Stimulated activated memory B cell treated with anti-CD40 and anti-IgM and Interleukin-4, amounts not matched to agents 10 μg/mL and 1 μg/mL and 100 μg/mL, for 72 hours (primary cell): Measurements from ENCODE around the gene DPM3.
"Not testable (repeated sequence)": the region's sequence is repeated elsewhere in the genome, so short reads cannot be mapped to it uniquely, and the experiment has no call there.

Source experiments
- ATAC-seq: fragments of 150-1000 bp; cut with Tn5 transposase; 2 replicates; pipeline ENCODE4 v1.10.0; 2021
- H3K27ac Mint-ChIP-seq: one replicate; pipeline ENCODE4 v1.8.0; 2022; ENCODE audit warnings: mild to moderate bottlenecking, mixed read lengths
- H3K27me3 Mint-ChIP-seq: one replicate; pipeline ENCODE4 v1.8.0; 2022; ENCODE audit warnings: mixed read lengths
- H3K36me3 Mint-ChIP-seq: one replicate; pipeline ENCODE4 v1.8.0; 2022; ENCODE audit warnings: mixed read lengths
- H3K4me1 Mint-ChIP-seq: one replicate; pipeline ENCODE4 v1.8.0; 2022; ENCODE audit warnings: mixed read lengths
- H3K4me3 Mint-ChIP-seq: one replicate; pipeline ENCODE4 v1.8.0; 2022; ENCODE audit warnings: mild to moderate bottlenecking, moderate library complexity, mixed read lengths
- H3K9me3 Mint-ChIP-seq: one replicate; pipeline ENCODE4 v1.8.0; 2022; ENCODE audit warnings: mixed read lengths

DPM3 gene

GRCh38 chr1:155169541-155169940, 29.2 kb upstream of the DPM3 start:
- H3K27ac Mint-ChIP-seq, result peak overlapping the region; percentile 56
- H3K4me1 Mint-ChIP-seq, result peaks cover 47% of the 10 kb centered on the region
- H3K36me3 Mint-ChIP-seq, result peaks cover 18% of the 10 kb centered on the region
- H3K4me3 Mint-ChIP-seq, result peak overlapping the region; percentile 18
- H3K27me3 Mint-ChIP-seq, result no peaks in the 10 kb centered on the region
- H3K9me3 Mint-ChIP-seq, result no peaks in the 10 kb centered on the region
- ATAC-seq, result no peak

- Mint-ChIP-seq H3K36me3 (peaks cover 18% of the 10 kb centered on the region), H3K9me3 (no peaks in the 10 kb centered on the region), H3K27me3 (no peaks in the 10 kb centered on the region), H3K4me1 (peaks cover 38% of the 10 kb centered on the region), H3K27ac (no peak overlapping the region), H3K4me3 (no peak overlapping the region)
- no peak for ATAC-seq
Observed at GRCh38 chr1:155168456-155169210, 28.3 kb upstream of the DPM3 start.

- Mint-ChIP-seq H3K4me1 (peaks cover 32% of the 10 kb centered on the region), H3K36me3 (peaks cover 18% of the 10 kb centered on the region), H3K27ac (peak overlapping the region; percentile 88)
- not testable (repeated sequence) for ATAC-seq, H3K9me3 Mint-ChIP-seq, H3K4me3 Mint-ChIP-seq, H3K27me3 Mint-ChIP-seq
Observed at GRCh38 chr1:155168105-155168445, 27.7 kb upstream of the DPM3 start.

DNA sequence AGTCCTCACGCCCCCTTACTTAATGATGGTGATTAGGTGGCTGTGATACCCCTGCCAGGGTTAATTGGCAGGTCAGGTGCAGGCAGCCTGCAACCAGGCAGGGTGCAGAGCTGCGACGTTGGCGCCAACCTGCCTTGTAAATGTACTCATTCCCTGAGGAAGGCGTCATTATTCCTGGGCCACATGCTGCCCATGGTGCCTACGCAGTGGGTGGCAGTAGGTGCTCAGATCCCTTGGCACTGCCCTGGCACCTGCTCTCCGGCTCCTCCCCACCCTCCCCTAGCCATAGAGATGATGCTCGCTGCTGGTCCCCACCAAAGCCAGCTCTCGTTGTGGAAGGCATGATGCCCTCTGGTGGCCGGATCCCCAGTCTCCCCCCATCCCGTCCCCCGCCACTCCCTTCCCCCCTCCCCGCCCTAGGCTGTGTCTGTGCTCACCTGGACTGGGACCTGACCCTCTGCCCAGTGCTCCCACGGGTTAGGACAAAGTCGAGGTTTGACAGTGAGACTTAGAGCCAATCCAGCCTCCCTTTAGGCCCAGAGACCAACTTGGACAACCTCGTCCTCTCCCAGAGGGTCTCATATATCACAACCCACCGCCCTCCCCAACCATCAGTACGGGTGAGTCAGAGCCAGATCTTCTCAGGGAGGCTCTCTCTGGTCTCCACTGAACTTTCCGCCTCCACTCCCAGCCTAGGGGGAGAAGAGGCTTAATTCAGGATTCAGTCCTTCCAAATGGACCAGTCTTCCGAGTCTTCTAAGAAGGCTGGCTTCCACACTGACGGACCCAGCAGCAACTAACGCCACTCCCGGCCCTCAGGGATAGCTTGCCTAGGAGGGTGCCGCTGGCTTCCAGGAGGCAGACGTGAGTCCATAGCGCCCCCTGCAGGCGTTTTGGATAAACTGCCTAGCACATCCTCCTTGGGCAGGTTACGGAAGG, 27.1 kb upstream of the DPM3 start:
- peak overlapping the region; percentile 73 for H3K4me3 Mint-ChIP-seq
- peaks cover 28% of the 10 kb centered on the region for H3K4me1 Mint-ChIP-seq
- H3K36me3 Mint-ChIP-seq, result peaks cover 18% of the 10 kb centered on the region
- ATAC-seq, result peak; percentile 91
- H3K27me3 Mint-ChIP-seq, result no peaks in the 10 kb centered on the region
- peak overlapping the region; percentile 88 for H3K27ac Mint-ChIP-seq
- H3K9me3 Mint-ChIP-seq, result no peaks in the 10 kb centered on the region

GRCh38 chr1:155166471-155167165, 26.3 kb upstream of the DPM3 start:
- ATAC-seq, result peak; percentile 17
- H3K4me3 Mint-ChIP-seq, result peak overlapping the region; percentile 73

GRCh38 chr1:155166051-155166470, 25.7 kb upstream of the DPM3 start:
- Mint-ChIP-seq H3K4me1 (peaks cover 22% of the 10 kb centered on the region), H3K27ac (no peak overlapping the region), H3K9me3 (no peaks in the 10 kb centered on the region), H3K36me3 (peaks cover 18% of the 10 kb centered on the region), H3K4me3 (no peak overlapping the region), H3K27me3 (no peaks in the 10 kb centered on the region)
- no peak for ATAC-seq

More at GRCh38 chr1:155166471-155167165, 26.3 kb upstream of the DPM3 start:
- Mint-ChIP-seq H3K27me3 (no peaks in the 10 kb centered on the region), H3K27ac (peak overlapping the region; percentile 88), H3K9me3 (no peaks in the 10 kb centered on the region), H3K4me1 (peaks cover 22% of the 10 kb centered on the region), H3K36me3 (peaks cover 18% of the 10 kb centered on the region)

DNA sequence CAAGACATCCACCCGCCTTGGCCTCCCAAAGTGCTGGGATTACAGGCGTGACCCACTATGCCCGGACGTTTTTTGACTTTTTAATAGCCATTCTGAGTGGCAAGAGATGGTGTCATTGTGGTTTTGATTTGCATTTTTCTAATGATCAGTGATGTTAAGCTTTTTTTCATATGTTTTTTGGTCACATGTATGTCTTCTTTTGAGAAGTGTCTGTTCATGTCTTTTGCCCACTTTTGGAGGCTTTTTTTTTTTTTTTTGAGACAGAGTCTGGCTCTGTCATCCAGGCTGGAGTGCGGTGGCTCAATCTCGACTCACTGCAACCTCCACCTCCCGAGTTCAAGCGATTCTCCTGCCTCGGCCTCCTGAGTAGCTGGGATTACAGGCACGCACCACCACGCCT, 24.3 kb upstream of the DPM3 start:
- Mint-ChIP-seq H3K4me1 (peaks cover 17% of the 10 kb centered on the region), H3K36me3 (peaks cover 11% of the 10 kb centered on the region)
- not testable (repeated sequence) for H3K4me3 Mint-ChIP-seq, ATAC-seq, H3K9me3 Mint-ChIP-seq, H3K27ac Mint-ChIP-seq, H3K27me3 Mint-ChIP-seq

DNA sequence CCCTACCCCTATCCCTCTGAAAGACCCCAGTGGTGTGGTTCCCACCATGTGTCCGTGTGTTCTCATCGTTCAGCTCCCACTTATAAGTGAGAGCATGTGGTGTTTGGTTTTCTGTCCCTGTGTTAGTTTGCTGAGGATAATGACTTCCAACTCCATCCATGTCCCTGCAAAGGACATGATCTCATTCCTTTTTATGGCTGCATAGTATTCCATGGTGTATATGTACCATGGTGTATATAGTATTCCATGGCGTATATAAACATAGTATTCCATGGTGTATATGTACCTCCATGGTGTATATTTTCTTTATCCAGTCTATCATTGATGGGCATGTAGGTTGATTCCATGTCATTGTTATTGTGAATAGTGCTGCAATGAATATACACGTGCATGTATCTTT, 23.5 kb upstream of the DPM3 start:
- ATAC-seq, H3K27me3 Mint-ChIP-seq, H3K9me3 Mint-ChIP-seq, H3K36me3 Mint-ChIP-seq, H3K4me3 Mint-ChIP-seq, H3K27ac Mint-ChIP-seq: not testable (repeated sequence)
- H3K4me1 Mint-ChIP-seq, result peaks cover 17% of the 10 kb centered on the region

DNA sequence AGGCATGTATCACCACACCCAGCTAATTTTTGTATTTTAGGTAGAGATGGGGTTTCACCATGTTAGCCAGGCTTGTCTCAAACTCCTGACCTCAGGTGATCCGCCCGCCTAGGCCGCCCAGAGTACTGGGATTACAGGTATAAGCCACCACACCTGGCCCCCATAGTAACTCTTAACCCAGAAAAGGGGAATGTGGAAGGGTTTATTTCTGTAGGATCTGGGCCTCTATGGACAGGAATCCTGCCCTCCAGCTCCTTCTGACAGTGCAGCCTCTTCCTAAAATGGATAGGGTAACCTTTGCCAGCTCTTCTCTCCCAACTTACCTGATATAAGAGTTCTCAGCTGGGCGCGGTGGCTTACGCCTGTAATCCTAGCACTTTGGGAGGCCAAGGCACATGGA, 22.3 kb upstream of the DPM3 start:
- not testable (repeated sequence) for ATAC-seq, H3K27ac Mint-ChIP-seq, H3K27me3 Mint-ChIP-seq, H3K36me3 Mint-ChIP-seq, H3K4me3 Mint-ChIP-seq, H3K9me3 Mint-ChIP-seq
- peaks cover 13% of the 10 kb centered on the region for H3K4me1 Mint-ChIP-seq

DNA sequence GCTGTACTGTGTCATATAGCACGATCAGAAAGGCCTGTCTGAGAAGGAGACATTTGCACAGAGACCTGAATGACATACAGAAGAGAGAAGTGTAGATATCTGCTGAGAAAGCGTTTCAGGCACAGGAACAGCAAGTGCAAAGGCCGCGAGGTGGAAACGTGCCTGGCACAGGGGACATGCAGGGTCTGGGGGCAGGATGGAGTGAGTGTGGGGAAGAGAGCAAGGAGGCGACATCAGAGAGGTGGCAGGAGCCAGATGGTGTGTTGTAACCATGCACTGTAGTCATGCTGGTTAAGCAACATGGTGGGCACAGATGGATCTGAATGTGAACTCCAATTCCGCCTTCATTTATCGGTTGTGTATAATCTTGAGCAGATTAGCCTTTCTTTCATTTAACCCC, 19.8 kb upstream of the DPM3 start:
- Mint-ChIP-seq H3K9me3 (no peaks in the 10 kb centered on the region), H3K27me3 (no peaks in the 10 kb centered on the region), H3K4me1 (no peaks in the 10 kb centered on the region), H3K4me3 (no peak overlapping the region), H3K27ac (no peak overlapping the region), H3K36me3 (no peaks in the 10 kb centered on the region)
- no peak for ATAC-seq

- H3K27ac Mint-ChIP-seq, result no peak overlapping the region
- ATAC-seq, result no peak
- no peaks in the 10 kb centered on the region for H3K36me3 Mint-ChIP-seq
- H3K9me3 Mint-ChIP-seq, result no peaks in the 10 kb centered on the region
- H3K27me3 Mint-ChIP-seq, result no peaks in the 10 kb centered on the region
- no peak overlapping the region for H3K4me3 Mint-ChIP-seq
- H3K4me1 Mint-ChIP-seq, result no peaks in the 10 kb centered on the region
Observed at GRCh38 chr1:155158991-155159390, 18.7 kb upstream of the DPM3 start.

- not testable (repeated sequence) for H3K36me3 Mint-ChIP-seq, H3K27ac Mint-ChIP-seq, H3K27me3 Mint-ChIP-seq, H3K4me3 Mint-ChIP-seq, H3K9me3 Mint-ChIP-seq, H3K4me1 Mint-ChIP-seq, ATAC-seq
Observed at GRCh38 chr1:155155996-155156643, 15.8 kb upstream of the DPM3 start.

DNA sequence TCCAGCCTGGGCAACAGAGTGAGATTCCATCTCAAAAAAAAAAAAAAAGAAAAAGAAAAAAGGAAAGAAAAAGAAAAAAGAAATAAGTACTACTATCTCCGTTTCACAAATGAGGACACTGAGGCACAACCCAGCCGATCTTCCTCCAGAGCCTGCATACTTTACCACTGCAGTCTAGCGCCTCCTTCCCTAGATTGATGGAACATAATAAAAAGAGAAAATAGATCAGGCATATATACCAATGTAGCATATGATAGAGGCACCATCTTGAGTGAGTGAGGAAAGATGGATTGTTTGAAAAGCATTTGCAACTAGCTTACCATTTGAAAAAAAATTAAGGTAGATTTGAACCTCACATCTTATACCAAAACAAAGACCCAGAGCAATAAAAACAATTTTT, 5.2 kb upstream of the DPM3 start:
- ATAC-seq, result no peak
- no peak overlapping the region for H3K27ac Mint-ChIP-seq
- H3K4me1 Mint-ChIP-seq, result peaks cover 20% of the 10 kb centered on the region
- no peaks in the 10 kb centered on the region for H3K27me3 Mint-ChIP-seq
- no peaks in the 10 kb centered on the region for H3K36me3 Mint-ChIP-seq
- H3K4me3 Mint-ChIP-seq, result no peak overlapping the region
- no peaks in the 10 kb centered on the region for H3K9me3 Mint-ChIP-seq

GRCh38 chr1:155141749-155142148, 1.4 kb upstream of the DPM3 start:
- ATAC-seq, result no peak
- Mint-ChIP-seq H3K4me1 (peaks cover 25% of the 10 kb centered on the region), H3K9me3 (no peaks in the 10 kb centered on the region)

DNA sequence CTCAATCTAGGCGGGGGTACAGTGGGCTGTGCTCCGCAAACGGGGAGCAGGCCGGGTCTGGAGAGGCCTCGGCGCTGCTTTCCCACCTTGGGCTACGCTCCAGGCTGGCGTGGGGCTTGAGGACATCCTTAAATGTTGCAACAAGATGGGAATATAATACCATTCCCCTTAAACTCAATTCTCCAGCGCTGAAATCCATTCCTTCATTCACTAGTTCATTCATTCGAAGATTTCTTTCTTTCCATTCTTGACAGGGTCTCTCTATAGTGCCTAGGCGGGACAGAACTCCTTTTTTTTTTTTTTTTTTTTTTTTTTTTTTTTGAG, 261 bp upstream of the DPM3 start:
- Mint-ChIP-seq H3K9me3 (no peaks in the 10 kb centered on the region), H3K27ac (peak overlapping the region; percentile 82), H3K36me3 (peaks cover 9% of the 10 kb centered on the region), H3K4me1 (peaks cover 28% of the 10 kb centered on the region), H3K27me3 (no peaks in the 10 kb centered on the region), H3K4me3 (peak overlapping the region; percentile 92)
- no peak for ATAC-seq

More at GRCh38 chr1:155141749-155142148, 1.4 kb upstream of the DPM3 start:
- no peak overlapping the region for H3K27ac Mint-ChIP-seq
- H3K27me3 Mint-ChIP-seq, result no peaks in the 10 kb centered on the region
- peaks cover 9% of the 10 kb centered on the region for H3K36me3 Mint-ChIP-seq
- no peak overlapping the region for H3K4me3 Mint-ChIP-seq
